Thyroid gland (tissue), 4 donors: ENCODE measurements around the gene LASP1NB.
"Not testable (repeated sequence)": the region's sequence is repeated elsewhere in the genome, so short reads cannot be mapped to it uniquely, and the experiment has no call there.

Experiments
- DNase-seq, 2 donors: peaks; one replicate each; pipeline ENCODE4 v3.0.0-alpha.2; 2019
- H3K27ac ChIP-seq, 3 donors: fragments of 200-600 bp; sonication (generic); 1 replicate in 2 of 3; 2 replicates in 1 of 3; pipeline ENCODE4 v1.5.1; 2016 to 2019; ENCODE audit warnings: mild to moderate bottlenecking in 1 of 3, moderate library complexity in 1 of 3
- H3K27me3 ChIP-seq: fragments of 200-600 bp; sonication (generic); one replicate; pipeline ENCODE4 v1.5.1; 2019
- H3K36me3 ChIP-seq, 2 donors: fragments of 200-600 bp; sonication (generic); one replicate each; pipeline ENCODE4 v1.5.1; 2016 to 2019
- H3K4me1 ChIP-seq, 2 donors: fragments of 200-600 bp; sonication (generic); one replicate each; pipeline ENCODE4 v1.5.1; 2017 to 2019
- H3K4me3 ChIP-seq, 3 donors: fragments of 200-600 bp; sonication (generic); replicated peaks in 1 of 3; 1 replicate in 2 of 3; 2 replicates in 1 of 3; pipeline ENCODE4 v1.5.1; 2016; ENCODE audit warnings: mild to moderate bottlenecking in 1 of 3
- H3K9me3 ChIP-seq: fragments of 200-600 bp; sonication (generic); one replicate; pipeline ENCODE4 v1.5.1; 2017
- CTCF ChIP-seq, 6 experiments: fragments of 200-600 bp in 3 of 6; fragments of 450-650 bp in 3 of 6; sonication (generic) in 3 of 6; IDR thresholded peaks; one replicate each; pipeline ENCODE4 v1.5.1; 2016 to 2019; ENCODE audit warnings: antibody characterized with exemption in 6 of 6, mild to moderate bottlenecking in 2 of 6, inconsistent platforms in 1 of 6, moderate library complexity in 1 of 6
- POLR2A ChIP-seq, 2 donors: fragments of 450-650 bp; IDR thresholded peaks; one replicate each; pipeline ENCODE4 v1.6.1; 2017; ENCODE audit warnings: antibody characterized with exemption in 2 of 2, mild to moderate bottlenecking in 2 of 2, moderate library complexity in 1 of 2
- WGBS, 2 donors: methylation state at CpG; one replicate each; pipeline ENCODE4 v1.1.5; 2017; 5-methylcytosine and 5-hydroxymethylcytosine counted together
- intact Hi-C: fragments of 100-400 bp; cut with DNase I; formaldehyde crosslinking; loops from one replicate; pipeline ENCODE4 v1.15.1; 2023

LASP1NB gene

GRCh38 chr17:38920374-38921291, 4.8 kb upstream of the LASP1NB start:
- Histone ChIP-seq H3K4me1 (peaks cover 12 to 20% of the 10 kb centered on the region in 2 donors), H3K4me3 (no peak overlapping the region), H3K9me3 (no peaks in the 10 kb centered on the region), H3K36me3 (peaks cover 33 to 35% of the 10 kb centered on the region in 2 donors), H3K27me3 (no peaks in the 10 kb centered on the region), H3K27ac (peak overlapping the region in 1 of 3 donors; percentile 17)
- no peak for DNase-seq
- TF ChIP-seq POLR2A (IDR thresholded peaks at IDR 0.05) (no peak), CTCF (IDR thresholded peaks at IDR 0.05) (no peak)
- WGBS, 2 donors: 76% methylated on average over 9 of the region's 9 CpGs
- intact Hi-C loops: no loop called here

- H3K36me3 ChIP-seq: peaks cover 22 to 26% of the 10 kb centered on the region in 2 donors
- no peak for TF ChIP-seq POLR2A (IDR thresholded peaks at IDR 0.05)
- TF ChIP-seq CTCF (IDR thresholded peaks at IDR 0.05): no peak
- H3K27me3 ChIP-seq: no peaks in the 10 kb centered on the region
- peaks cover 12 to 20% of the 10 kb centered on the region in 2 donors for H3K4me1 ChIP-seq
- WGBS, 2 donors: 84 to 88% methylated on average over 13 of the region's 13 CpGs
- intact Hi-C loops: no loop called here
- no peak for DNase-seq
- H3K9me3 ChIP-seq: no peaks in the 10 kb centered on the region
- H3K4me3 ChIP-seq: no peak overlapping the region
- peak overlapping the region in 2 of 3 donors; percentile 36 to 44 for H3K27ac ChIP-seq
Observed at GRCh38 chr17:38921756-38922411, 3.5 kb upstream of the LASP1NB start.

- Histone ChIP-seq H3K9me3 (no peaks in the 10 kb centered on the region), H3K27me3 (no peaks in the 10 kb centered on the region), H3K36me3 (peaks cover 16 to 20% of the 10 kb centered on the region in 2 donors), H3K4me1 (peaks cover 12 to 20% of the 10 kb centered on the region in 2 donors), H3K27ac (peak overlapping the region; percentile 29 to 44 (median 36)), H3K4me3 (no peak overlapping the region)
- TF ChIP-seq POLR2A (IDR thresholded peaks at IDR 0.05) (no peak), CTCF (IDR thresholded peaks at IDR 0.05) (no peak)
- 43 to 46% methylated on average over 6 of the region's 6 CpGs for WGBS, 2 donors
- peak; percentile 93 for DNase-seq
- intact Hi-C loops: no loop called here
Observed at GRCh38 chr17:38922538-38923297, 2.7 kb upstream of the LASP1NB start.

GRCh38 chr17:38926293-38927070, 1.1 kb downstream of the LASP1NB start:
- H3K4me1 ChIP-seq: peaks cover 12 to 20% of the 10 kb centered on the region in 2 donors
- intact Hi-C loops: no loop called here
- 59 to 65% methylated on average over 2 of the region's 2 CpGs for WGBS, 2 donors
- H3K36me3 ChIP-seq: no peaks in the 10 kb centered on the region
- peak overlapping the region in 1 of 3 donors; percentile 3 for H3K27ac ChIP-seq
- no peak overlapping the region for H3K4me3 ChIP-seq
- DNase-seq: peak; percentile 32 to 35
- no peaks in the 10 kb centered on the region for H3K27me3 ChIP-seq
- TF ChIP-seq CTCF (IDR thresholded peaks at IDR 0.05): no peak
- TF ChIP-seq POLR2A (IDR thresholded peaks at IDR 0.05): no peak
- H3K9me3 ChIP-seq: no peaks in the 10 kb centered on the region

- H3K4me3 ChIP-seq, H3K27me3 ChIP-seq, H3K36me3 ChIP-seq, H3K4me1 ChIP-seq, intact Hi-C loops, DNase-seq, H3K27ac ChIP-seq, H3K9me3 ChIP-seq: not testable (repeated sequence)
- 94% methylated on average over 3 of the region's 36 CpGs; no CpG with 5 or more reads in 1 of the 2 donors for WGBS, 2 donors
Observed at GRCh38 chr17:38930782-38931181, 5.4 kb downstream of the LASP1NB start.

GRCh38 chr17:38933962-38934361, 8.5 kb downstream of the LASP1NB start:
- intact Hi-C loops, H3K36me3 ChIP-seq, H3K4me3 ChIP-seq, H3K27ac ChIP-seq, H3K9me3 ChIP-seq, DNase-seq, H3K4me1 ChIP-seq, H3K27me3 ChIP-seq: not testable (repeated sequence)
- WGBS, 2 donors: 92 to 93% methylated on average over 9 of the region's 9 CpGs
